A549 (cell line): ENCODE measurements around the gene NBPF12. TPM values are rescaled to one million over a fixed set of nuclear protein-coding genes. Genes with fewer than 3 reads are reported as not detected.
"Not testable (repeated sequence)": the region's sequence is repeated elsewhere in the genome, so short reads cannot be mapped to it uniquely, and the experiment has no call there.

Experiments used
- ATAC-seq, 2 experiments: fragments of 200-7000 bp in 1 of 2; fragments of >200 bp in 1 of 2; cut with Nextera tagmentation in 1 of 2; cut with Tn5 transposase in 1 of 2; 3 replicates each; pipeline versions ENCODE4 v1.8.0 to v1.9.1; 2018 to 2020; ENCODE audit warnings: mild to moderate bottlenecking in 1 of 2, moderate library complexity in 1 of 2
- CTCF ChIA-PET: fragments of 300-600 bp; sonication (Branson Sonifier 250); formaldehyde crosslinking; extraction: SDS; loops from one replicate; lab custom pipeline; 2021; ENCODE audit warnings: antibody characterized with exemption, inconsistent platforms; lab: Yijun Ruan, JAX
- POLR2A ChIA-PET: fragments of 350-600 bp; formaldehyde crosslinking; extraction: SDS; loops from one replicate; lab custom pipeline; 2021; ENCODE audit warnings: antibody characterized with exemption, inconsistent platforms; lab: Yijun Ruan, JAX
- DNase-seq, 2 experiments: peaks; one replicate each; pipeline versions ENCODE4 v3.0.0 to v3.0.0-alpha.2; 2011 to 2016; ENCODE audit warnings: low read depth in 1 of 2, low spot score in 1 of 2
- FAIRE-seq: peaks from 2 replicates; lab custom pipeline; 2011; peaks lifted over from hg19 to GRCh38; lab: Jason Lieb, UNC
- H3K27ac ChIP-seq, 2 experiments: fragments of >200 bp; sonication (Bioruptor Twin); formaldehyde crosslinking; 3 replicates each; pipeline ENCODE4 v1.5.1; 2016 to 2017
- H3K4me1 ChIP-seq: fragments of >200 bp; sonication (Bioruptor Twin); formaldehyde crosslinking; 3 replicates; pipeline ENCODE4 v1.6.1; 2016
- H3K4me2 ChIP-seq: fragments of >200 bp; sonication (Bioruptor Twin); formaldehyde crosslinking; 3 replicates; pipeline ENCODE4 v1.6.1; 2016
- H3K4me3 ChIP-seq: fragments of >200 bp; sonication (Bioruptor Twin); formaldehyde crosslinking; 3 replicates; pipeline ENCODE4 v1.5.1; 2016
- H3K9me3 ChIP-seq: fragments of >200 bp; sonication (Bioruptor Twin); formaldehyde crosslinking; 3 replicates; pipeline ENCODE4 v1.6.1; 2016
- CHD4 ChIP-seq: fragments of 200-600 bp; sonication (generic); IDR thresholded peaks from 2 replicates; pipeline ENCODE4 v1.6.1; 2016; ENCODE audit warnings: antibody characterized with exemption, mild to moderate bottlenecking, borderline replicate concordance
- EHF ChIP-seq: fragments of 250-450 bp; sonication (Bioruptor Pico); IDR thresholded peaks from 2 replicates; pipeline ENCODE4 v1.5.0; 2020; ENCODE audit warnings: mild to moderate bottlenecking
- EP300 ChIP-seq, 2 experiments: fragments of >200 bp; sonication (Bioruptor Twin); formaldehyde crosslinking; IDR thresholded peaks; 2 replicates in 1 of 2; 3 replicates in 1 of 2; pipeline ENCODE4 v1.6.1; 2016 to 2017
- HDAC2 ChIP-seq: fragments of 200-600 bp; sonication (generic); IDR thresholded peaks from 2 replicates; pipeline ENCODE4 v1.6.1; 2016
- HOXA7 ChIP-seq: fragments of 250-450 bp; sonication (Bioruptor Pico); IDR thresholded peaks from 2 replicates; pipeline ENCODE4 v1.5.0; 2020; ENCODE audit warnings: mild to moderate bottlenecking, moderate library complexity
- KDM5A ChIP-seq: fragments of 200-600 bp; sonication (generic); IDR thresholded peaks from 2 replicates; pipeline ENCODE4 v1.6.1; 2016; ENCODE audit warnings: antibody characterized with exemption, mild to moderate bottlenecking
- POLR2A ChIP-seq: IDR thresholded peaks from 2 replicates; pipeline ENCODE4 v1.6.1; 2012; ENCODE audit warnings: mild to moderate bottlenecking, low read length
- RCOR1 ChIP-seq: fragments of 150-350 bp; IDR thresholded peaks from 2 replicates; pipeline ENCODE4 v1.6.1; 2014; ENCODE audit warnings: antibody characterized with exemption, low read length, low read depth
- SMC3 ChIP-seq: fragments of >200 bp; sonication (Bioruptor Twin); formaldehyde crosslinking; IDR thresholded peaks from 3 replicates; pipeline ENCODE4 v1.6.1; 2018; ENCODE audit warnings: inconsistent platforms
- SREBF2 ChIP-seq: fragments of 450-650 bp; IDR thresholded peaks from 2 replicates; pipeline ENCODE4 v1.6.1; 2014; ENCODE audit warnings: mild to moderate bottlenecking, moderate library complexity
- ZC3H11A ChIP-seq: fragments of 450-650 bp; IDR thresholded peaks from 2 replicates; pipeline ENCODE4 v1.6.1; 2014; ENCODE audit warnings: antibody characterized with exemption, mild to moderate bottlenecking
- ZFP36 ChIP-seq: fragments of 450-650 bp; IDR thresholded peaks from 2 replicates; pipeline ENCODE4 v1.6.1; 2014; ENCODE audit warnings: borderline replicate concordance; ENCODE audit not compliant: partially characterized antibody
- ZNF302 ChIP-seq: fragments of 250-450 bp; sonication (Bioruptor Pico); IDR thresholded peaks from 2 replicates; pipeline ENCODE4 v1.9.0; 2021; ENCODE audit warnings: inconsistent platforms, mild to moderate bottlenecking, moderate library complexity
- WGBS: methylation state at CpG from one replicate; pipeline ENCODE4 v1.1.6; 2017; ENCODE audit errors: missing lambda C conversion rate; 5-methylcytosine and 5-hydroxymethylcytosine counted together
- polyA plus RNA-seq, 4 experiments: library from polyadenylated mRNA; depleted of rRNA in 3 of 4; stranded (reverse); fragments of >200 nt; fragmentation: RNase III in 1 of 4; extraction: RNeasy Plus Mini Kit Qiagen cat#74134 plus additional on column Dnase treatment in 1 of 4; gene quantifications; 2 replicates in 3 of 4; 3 replicates in 1 of 4; pipeline ENCODE4 v1.2.3, GENCODE V29; 2011 to 2017
- TF ChIP-seq, protein P1 (sequence below): fragments of 150-350 bp; IDR thresholded peaks from 2 replicates; pipeline ENCODE4 v1.6.1; 2014; ENCODE audit warnings: low read depth, mild to moderate bottlenecking, low read length
- TF ChIP-seq, protein P2 (sequence below): fragments of >200 bp; sonication (Bioruptor Twin); formaldehyde crosslinking; IDR thresholded peaks from 3 replicates; pipeline ENCODE4 v1.6.1; 2016
- TF ChIP-seq, protein P3 (sequence below): fragments of 450-650 bp; IDR thresholded peaks from 2 replicates; pipeline ENCODE4 v1.6.1; 2014; ENCODE audit warnings: antibody characterized with exemption
- TF ChIP-seq, protein P4 (sequence below): IDR thresholded peaks from 2 replicates; pipeline ENCODE4 v1.6.1; 2012; ENCODE audit warnings: low read depth, borderline replicate concordance
- TF ChIP-seq, protein P5 (sequence below): IDR thresholded peaks from 2 replicates; pipeline ENCODE4 v1.6.1; 2012
- TF ChIP-seq, protein P6 (sequence below): fragments of 200-600 bp; sonication (generic); IDR thresholded peaks from 2 replicates; pipeline ENCODE4 v1.6.1; 2016; ENCODE audit warnings: antibody characterized with exemption, mild to moderate bottlenecking, moderate library complexity

The NBPF12 gene
- polyA plus RNA-seq, 2 of the 4 experiments (the other 2 are of a cell fraction): 7.4 to 10.2 TPM

DNA sequence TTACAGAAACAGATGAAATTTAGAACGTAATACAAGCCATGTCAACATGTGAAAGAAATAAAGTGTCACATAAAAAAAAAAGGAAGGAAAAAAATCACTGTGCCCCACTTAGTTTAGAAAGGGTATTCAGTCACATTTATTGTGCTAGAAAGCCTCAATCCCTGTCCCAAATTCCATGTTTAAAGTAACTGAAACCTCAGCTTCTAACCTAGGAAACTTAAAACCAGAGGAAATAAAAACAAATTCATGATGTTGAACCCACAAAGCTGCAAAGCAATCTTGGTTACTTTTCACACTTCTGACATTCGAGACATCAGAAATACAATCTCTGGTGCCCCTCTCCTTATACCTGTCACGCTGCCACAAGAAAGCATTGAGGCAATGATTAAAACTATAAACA, 101.8 kb downstream of the NBPF12 start:
- TF ChIP-seq, protein P1, sequence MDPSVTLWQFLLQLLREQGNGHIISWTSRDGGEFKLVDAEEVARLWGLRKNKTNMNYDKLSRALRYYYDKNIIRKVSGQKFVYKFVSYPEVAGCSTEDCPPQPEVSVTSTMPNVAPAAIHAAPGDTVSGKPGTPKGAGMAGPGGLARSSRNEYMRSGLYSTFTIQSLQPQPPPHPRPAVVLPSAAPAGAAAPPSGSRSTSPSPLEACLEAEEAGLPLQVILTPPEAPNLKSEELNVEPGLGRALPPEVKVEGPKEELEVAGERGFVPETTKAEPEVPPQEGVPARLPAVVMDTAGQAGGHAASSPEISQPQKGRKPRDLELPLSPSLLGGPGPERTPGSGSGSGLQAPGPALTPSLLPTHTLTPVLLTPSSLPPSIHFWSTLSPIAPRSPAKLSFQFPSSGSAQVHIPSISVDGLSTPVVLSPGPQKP: no peak
- no peak for TF ChIP-seq SMC3
- TF ChIP-seq CHD4: no peak
- TF ChIP-seq, protein P2, sequence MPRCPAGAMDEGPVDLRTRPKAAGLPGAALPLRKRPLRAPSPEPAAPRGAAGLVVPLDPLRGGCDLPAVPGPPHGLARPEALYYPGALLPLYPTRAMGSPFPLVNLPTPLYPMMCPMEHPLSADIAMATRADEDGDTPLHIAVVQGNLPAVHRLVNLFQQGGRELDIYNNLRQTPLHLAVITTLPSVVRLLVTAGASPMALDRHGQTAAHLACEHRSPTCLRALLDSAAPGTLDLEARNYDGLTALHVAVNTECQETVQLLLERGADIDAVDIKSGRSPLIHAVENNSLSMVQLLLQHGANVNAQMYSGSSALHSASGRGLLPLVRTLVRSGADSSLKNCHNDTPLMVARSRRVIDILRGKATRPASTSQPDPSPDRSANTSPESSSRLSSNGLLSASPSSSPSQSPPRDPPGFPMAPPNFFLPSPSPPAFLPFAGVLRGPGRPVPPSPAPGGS: no peak
- TF ChIP-seq ZFP36: no peak
- TF ChIP-seq HOXA7: no peak
- no peak for TF ChIP-seq SREBF2
- TF ChIP-seq RCOR1: no peak
- TF ChIP-seq ZNF302 (CRISPR knock-in tag): no peak
- TF ChIP-seq POLR2A: no peak
- TF ChIP-seq KDM5A: no peak
- TF ChIP-seq, protein P3, sequence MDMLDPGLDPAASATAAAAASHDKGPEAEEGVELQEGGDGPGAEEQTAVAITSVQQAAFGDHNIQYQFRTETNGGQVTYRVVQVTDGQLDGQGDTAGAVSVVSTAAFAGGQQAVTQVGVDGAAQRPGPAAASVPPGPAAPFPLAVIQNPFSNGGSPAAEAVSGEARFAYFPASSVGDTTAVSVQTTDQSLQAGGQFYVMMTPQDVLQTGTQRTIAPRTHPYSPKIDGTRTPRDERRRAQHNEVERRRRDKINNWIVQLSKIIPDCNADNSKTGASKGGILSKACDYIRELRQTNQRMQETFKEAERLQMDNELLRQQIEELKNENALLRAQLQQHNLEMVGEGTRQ: no peak
- TF ChIP-seq EP300 (IDR thresholded peaks at IDR 0.05): no peak
- no peak for TF ChIP-seq HDAC2
- TF ChIP-seq, protein P4, sequence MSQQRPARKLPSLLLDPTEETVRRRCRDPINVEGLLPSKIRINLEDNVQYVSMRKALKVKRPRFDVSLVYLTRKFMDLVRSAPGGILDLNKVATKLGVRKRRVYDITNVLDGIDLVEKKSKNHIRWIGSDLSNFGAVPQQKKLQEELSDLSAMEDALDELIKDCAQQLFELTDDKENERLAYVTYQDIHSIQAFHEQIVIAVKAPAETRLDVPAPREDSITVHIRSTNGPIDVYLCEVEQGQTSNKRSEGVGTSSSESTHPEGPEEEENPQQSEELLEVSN: no peak
- TF ChIP-seq, protein P5, sequence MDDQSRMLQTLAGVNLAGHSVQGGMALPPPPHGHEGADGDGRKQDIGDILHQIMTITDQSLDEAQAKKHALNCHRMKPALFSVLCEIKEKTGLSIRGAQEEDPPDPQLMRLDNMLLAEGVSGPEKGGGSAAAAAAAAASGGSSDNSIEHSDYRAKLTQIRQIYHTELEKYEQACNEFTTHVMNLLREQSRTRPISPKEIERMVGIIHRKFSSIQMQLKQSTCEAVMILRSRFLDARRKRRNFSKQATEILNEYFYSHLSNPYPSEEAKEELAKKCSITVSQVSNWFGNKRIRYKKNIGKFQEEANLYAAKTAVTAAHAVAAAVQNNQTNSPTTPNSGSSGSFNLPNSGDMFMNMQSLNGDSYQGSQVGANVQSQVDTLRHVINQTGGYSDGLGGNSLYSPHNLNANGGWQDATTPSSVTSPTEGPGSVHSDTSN: no peak
- TF ChIP-seq ZC3H11A: no peak
- no peak for TF ChIP-seq EHF
- TF ChIP-seq, protein P6, sequence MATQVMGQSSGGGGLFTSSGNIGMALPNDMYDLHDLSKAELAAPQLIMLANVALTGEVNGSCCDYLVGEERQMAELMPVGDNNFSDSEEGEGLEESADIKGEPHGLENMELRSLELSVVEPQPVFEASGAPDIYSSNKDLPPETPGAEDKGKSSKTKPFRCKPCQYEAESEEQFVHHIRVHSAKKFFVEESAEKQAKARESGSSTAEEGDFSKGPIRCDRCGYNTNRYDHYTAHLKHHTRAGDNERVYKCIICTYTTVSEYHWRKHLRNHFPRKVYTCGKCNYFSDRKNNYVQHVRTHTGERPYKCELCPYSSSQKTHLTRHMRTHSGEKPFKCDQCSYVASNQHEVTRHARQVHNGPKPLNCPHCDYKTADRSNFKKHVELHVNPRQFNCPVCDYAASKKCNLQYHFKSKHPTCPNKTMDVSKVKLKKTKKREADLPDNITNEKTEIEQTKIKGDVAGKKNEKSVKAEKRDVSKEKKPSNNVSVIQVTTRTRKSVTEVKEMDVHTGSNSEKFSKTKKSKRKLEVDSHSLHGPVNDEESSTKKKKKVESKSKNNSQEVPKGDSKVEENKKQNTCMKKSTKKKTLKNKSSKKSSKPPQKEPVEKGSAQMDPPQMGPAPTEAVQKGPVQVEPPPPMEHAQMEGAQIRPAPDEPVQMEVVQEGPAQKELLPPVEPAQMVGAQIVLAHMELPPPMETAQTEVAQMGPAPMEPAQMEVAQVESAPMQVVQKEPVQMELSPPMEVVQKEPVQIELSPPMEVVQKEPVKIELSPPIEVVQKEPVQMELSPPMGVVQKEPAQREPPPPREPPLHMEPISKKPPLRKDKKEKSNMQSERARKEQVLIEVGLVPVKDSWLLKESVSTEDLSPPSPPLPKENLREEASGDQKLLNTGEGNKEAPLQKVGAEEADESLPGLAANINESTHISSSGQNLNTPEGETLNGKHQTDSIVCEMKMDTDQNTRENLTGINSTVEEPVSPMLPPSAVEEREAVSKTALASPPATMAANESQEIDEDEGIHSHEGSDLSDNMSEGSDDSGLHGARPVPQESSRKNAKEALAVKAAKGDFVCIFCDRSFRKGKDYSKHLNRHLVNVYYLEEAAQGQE: no peak
- 4% methylated on average over 3 of the region's 3 CpGs for WGBS
- POLR2A ChIA-PET: no interaction called here

DNA sequence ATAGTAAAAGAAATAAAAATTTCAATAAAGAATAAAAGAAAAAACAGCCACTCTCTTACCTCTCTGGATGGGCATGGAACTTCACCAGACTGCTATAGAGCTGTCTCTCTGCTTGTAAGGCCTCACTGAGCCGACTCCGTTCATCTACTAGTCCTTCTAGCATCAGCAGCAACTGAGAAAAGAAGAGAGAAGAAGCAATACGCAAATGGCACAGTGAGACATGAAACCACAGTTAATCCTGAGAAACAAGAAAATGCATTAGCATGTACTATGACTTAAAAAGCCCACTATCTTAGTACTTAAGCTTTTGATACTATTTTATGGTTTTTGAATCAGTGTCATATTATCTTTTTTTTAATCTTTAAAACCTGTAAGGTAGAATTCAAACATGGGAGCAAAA, 104.8 kb downstream of the NBPF12 start:
- FAIRE-seq, H3K9me3 ChIP-seq, DNase-seq, POLR2A ChIA-PET, CTCF ChIA-PET, H3K27ac ChIP-seq, H3K4me1 ChIP-seq, ATAC-seq, H3K4me3 ChIP-seq, H3K4me2 ChIP-seq: not testable (repeated sequence)
- 12% methylated on average over 3 of the region's 3 CpGs for WGBS

More for the DNA sequence above, 101.8 kb downstream of the NBPF12 start:
- no peaks in the 10 kb centered on the region for H3K9me3 ChIP-seq
- no peak for DNase-seq
- CTCF ChIA-PET: no interaction called here
- H3K4me3 ChIP-seq: no peak overlapping the region
- H3K4me1 ChIP-seq: no peaks in the 10 kb centered on the region
- H3K4me2 ChIP-seq: no peak overlapping the region
- ATAC-seq: no peak
- H3K27ac ChIP-seq: no peak overlapping the region
- no peak for FAIRE-seq

DNA sequence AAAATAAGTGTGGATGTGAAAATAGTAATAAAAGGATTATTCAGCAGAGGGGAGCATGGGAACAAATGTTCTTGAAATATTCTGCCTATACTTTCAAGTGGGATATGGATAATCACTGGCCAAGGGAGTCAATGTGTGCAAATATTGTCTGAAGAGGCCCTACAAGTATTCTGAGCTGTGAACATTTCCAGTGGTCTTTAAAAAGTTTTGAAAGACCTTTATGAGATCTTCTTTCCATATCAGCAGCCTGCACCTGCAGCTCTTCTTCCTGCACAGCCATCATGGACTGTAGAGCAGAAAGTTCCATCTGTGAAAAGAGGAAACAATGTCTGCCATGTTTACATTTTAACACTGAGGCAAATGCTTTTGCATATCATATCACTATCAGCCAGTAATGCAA, 106.4 kb downstream of the NBPF12 start:
- H3K4me2 ChIP-seq, DNase-seq, POLR2A ChIA-PET, H3K4me1 ChIP-seq, FAIRE-seq, H3K9me3 ChIP-seq, H3K27ac ChIP-seq, ATAC-seq, H3K4me3 ChIP-seq: not testable (repeated sequence)
- CTCF ChIA-PET: interaction anchor here (2.2 kb wide), 1 partner anchor 198 kb away, joined by 5 read pairs; the partner anchor contains the start of gene CHD1L
